Renal cortex interstitium (tissue), 15 donors: ENCODE data around the gene TNFAIP8L2. TPM values are rescaled to one million over a fixed set of nuclear protein-coding genes. Genes with fewer than 3 reads are reported as not detected.

Experiments
- DNase-seq, 11 donors: peaks; one replicate each; pipeline ENCODE4 v3.0.0-alpha.2; 2013; ENCODE audit warnings: low read depth in 9 of 11, low spot score in 4 of 11; ENCODE audit errors: extremely low read depth in 1 of 11
- long read RNA-seq, 16 experiments: transcript quantifications; one replicate each; lab custom pipeline, GENCODE V29; 2026
- polyA plus RNA-seq, 3 donors: library from polyadenylated mRNA; unstranded; fragments of 120-200 nt; gene quantifications; one replicate each; pipeline ENCODE4 v1.2.1, GENCODE V29; 2013; ENCODE audit not compliant: insufficient read length in 3 of 3

The TNFAIP8L2 gene
- 1 to 10 TPM; 1.0 to 1.5 (median 1.3) TPM for polyA plus RNA-seq
- long read RNA-seq, donor 1: 0 reads
- long read RNA-seq, donor 2: 0 reads
- long read RNA-seq, donor 3, partial matches to known transcripts: 0 of 2 reads
- long read RNA-seq, donor 3, other reads (novel, unspliced or antisense): 0 of 2 reads
- long read RNA-seq, donor 4: 0 reads
- long read RNA-seq, donor 5: 0 reads
- long read RNA-seq, donor 6, partial matches to known transcripts: 0 of 1 reads
- long read RNA-seq, donor 6, other reads (novel, unspliced or antisense): 0 of 1 reads
- long read RNA-seq, donor 7: 0 reads
- long read RNA-seq, donor 8, partial matches to known transcripts: 0 of 1 reads
- long read RNA-seq, donor 8, other reads (novel, unspliced or antisense): 0 of 1 reads
- long read RNA-seq, donor 9, partial matches to known transcripts: 15 of 15 reads
- long read RNA-seq, donor 9, other reads (novel, unspliced or antisense): 0 of 15 reads
- long read RNA-seq, donor 10: 0 reads
- long read RNA-seq, donor 11: 0 reads
- long read RNA-seq, donor 12, partial matches to known transcripts: 0 of 1 reads
- long read RNA-seq, donor 12, other reads (novel, unspliced or antisense): 0 of 1 reads
- long read RNA-seq, donor 13: 0 reads
- long read RNA-seq, donor 14: 0 reads
- long read RNA-seq, donor 15: 0 reads
- long read RNA-seq, donor 16, partial matches to known transcripts: 0 of 1 reads
- long read RNA-seq, donor 16, other reads (novel, unspliced or antisense): 0 of 1 reads

DNA sequence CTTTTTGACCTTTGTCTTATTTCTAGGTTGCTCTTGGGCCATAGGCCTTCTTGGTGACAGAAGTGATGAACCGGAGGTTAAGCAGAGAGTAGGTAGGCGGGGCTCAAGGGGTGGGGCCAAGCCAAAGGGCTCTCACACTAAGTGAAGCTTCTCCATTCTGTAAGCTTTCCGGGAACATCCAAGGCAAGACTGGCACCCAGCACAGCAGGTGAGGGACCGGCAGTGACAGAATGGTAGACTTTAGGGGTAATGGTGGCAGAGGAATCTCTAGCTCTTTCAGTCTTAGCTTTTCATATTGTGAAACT lies at the start of gene TNFAIP8L2:
TSS of gene TNFAIP8L2 (plus strand) at position 135 of the 305 bp plus-strand sequence. CDS start 2,049 bp downstream, outside the sequence.
- DNase-seq: no peak

DNA sequence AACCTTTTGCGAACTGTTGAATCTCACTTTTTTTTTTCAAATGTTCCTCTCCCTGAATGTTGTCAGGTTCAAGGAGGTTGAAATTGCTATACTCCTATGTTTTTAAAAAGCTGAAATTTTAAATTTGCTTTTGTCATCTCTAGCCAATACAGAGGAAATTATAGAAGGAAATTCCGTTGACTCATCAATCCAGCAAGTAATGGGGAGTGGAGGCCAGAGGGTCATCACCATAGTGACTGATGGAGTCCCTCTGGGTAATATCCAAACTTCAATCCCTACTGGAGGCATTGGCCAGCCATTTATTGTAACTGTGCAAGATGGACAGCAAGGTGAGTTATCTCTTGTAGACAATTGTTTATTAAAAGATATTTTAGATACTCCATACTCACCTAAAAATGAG lies 49.6 kb upstream of the TNFAIP8L2 start:
- no peak for DNase-seq

DNA sequence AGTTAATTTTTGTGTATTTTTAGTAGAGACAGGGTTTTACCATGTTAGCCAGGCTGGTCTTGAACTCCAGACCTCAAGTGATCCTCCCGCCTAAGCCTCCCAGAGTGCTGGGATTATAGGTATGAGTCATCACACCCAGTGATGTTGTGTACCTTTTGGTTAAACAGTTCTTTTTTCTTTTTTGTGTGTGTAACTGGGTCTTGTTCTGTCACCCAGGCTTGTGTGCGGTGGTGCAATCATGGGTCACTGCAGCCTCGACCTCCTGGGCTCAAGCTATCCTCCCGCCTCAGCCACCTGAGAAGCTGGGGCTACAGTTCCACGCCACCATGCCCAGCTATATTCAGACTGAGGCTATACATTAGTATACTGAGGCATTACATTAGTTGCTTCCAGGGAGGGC lies 48.1 kb upstream of the TNFAIP8L2 start:
- no peak for DNase-seq

DNA sequence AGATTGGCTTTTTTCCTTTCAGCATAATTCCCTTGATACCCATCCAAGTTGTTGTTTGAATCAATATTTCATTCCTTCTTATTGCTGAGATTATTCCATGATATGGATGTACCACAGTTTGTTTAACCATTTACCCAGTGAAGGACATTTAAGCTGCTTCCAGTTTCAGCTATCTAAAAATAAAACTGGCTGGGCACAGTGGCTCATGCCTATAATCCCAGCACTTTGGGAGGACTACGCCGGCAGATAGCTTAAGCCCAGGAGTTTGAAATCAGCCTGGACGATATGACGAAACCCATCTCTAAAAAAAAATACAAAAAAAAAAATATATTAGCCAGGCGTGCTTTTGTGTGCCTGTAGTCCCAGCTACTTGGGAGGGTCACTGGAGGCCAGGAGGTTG lies 42.6 kb upstream of the TNFAIP8L2 start:
- DNase-seq: no peak

DNA sequence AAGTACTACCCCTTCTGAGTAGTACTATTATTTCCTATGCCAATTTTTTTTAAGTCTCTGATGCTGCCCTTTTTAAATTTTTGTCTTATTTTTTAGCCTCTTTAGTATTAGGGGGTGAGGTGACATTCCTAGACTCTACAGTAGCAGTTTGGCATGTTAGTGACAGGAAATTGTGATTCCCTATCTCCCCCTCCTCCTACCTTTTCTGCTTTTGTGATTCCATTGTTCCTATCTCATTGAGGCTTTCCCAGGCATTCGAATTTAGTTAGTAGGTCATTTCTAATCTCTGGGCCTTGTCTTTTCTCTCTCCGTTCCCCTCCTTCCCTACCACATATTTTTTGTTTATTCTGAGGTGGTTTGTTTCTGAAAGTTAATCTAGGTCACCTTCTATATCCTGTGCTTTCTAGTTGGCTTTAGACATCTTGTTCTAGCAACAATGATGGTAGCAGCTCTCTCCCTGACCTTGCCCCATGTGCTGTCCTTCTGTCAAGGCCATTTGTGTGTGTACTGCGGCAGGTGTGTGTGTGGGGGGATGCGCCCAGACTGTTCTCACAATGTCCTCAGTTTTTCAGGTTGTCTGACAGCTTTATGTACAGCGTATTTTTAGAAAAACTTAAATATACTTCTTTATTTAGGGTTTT lies 31.6 kb upstream of the TNFAIP8L2 start:
- no peak for DNase-seq

DNA sequence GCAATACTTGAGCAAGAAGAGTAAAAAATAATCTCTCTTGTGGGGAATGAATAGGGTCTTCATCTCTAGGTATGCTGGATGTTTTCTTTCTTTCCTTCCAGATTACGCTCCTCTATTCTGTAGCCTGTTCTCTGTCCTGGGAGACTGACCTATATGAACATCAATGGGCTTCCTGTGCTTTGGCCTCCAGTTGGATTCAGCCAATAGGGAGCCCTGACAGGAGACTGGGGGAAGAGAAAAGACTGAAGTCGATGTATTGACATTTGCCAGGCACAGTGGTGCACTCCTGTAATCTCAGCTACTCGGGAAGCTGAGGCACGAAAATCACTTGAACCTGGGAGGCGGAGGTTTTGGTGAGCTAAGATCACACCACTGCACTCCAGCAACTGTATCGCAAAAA lies 27.6 kb upstream of the TNFAIP8L2 start:
- DNase-seq: no peak

DNA sequence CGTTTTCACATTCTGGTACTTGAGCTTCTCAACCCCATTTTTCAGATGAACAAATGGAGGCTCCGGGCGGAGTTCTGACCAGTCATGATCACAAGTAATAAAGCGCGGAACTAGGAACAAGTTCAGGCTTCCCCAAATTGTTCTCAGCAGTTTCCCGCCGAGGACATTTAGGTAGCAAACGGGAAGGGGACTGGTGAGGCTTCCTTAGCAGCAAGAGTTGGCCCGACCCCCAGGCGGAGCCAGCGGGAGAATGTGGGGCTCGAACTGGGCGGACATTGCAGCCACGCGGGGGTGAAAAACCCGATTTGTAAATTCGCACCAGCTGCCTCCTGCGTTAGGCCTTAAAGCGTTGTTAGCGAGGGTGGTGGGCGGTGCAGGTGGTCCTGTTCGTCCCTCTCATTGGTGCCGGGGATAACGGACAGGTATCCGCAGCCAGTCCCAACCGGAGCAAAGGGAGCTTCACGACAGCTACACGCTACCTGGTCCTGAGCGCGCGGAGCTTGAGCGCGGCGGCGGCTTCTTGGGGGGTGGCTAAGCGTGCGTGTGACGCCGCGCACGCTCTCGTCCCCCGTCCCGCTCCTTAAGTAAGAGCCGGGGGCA lies 25.4 kb upstream of the TNFAIP8L2 start:
- peak in 10 of 11 donors; percentile 77 to 94 (median 87) for DNase-seq

DNA sequence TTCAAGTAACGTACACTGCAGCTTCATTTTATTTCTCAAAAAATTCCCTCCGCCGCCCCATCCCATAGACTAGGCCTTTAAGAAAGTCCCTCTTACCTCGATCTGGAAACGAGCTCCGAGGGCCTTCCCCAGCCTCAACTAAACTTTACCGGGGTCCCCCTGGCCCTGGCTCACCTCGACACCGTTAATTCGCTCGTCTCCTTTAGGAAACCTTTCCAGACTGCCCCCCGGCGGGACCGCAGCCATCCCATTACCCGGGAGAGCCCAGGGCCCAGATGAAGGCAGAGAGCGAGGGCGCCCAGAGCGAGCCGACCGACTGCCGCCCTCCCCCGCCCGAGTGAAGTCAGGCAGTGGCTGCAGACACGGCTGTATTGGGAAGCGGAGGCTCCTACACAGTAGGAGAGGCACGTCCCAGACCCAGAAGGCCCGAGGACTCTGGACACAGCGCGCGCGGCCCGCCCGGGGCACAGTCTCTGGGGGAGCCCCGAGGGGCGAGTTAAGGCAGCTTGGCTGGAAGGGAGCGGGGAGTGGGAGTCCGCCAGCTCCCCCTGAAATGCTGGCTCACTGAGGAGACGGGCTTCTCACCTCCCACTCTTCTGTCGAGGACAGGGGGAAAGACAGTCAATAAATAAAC lies 24.6 kb upstream of the TNFAIP8L2 start:
- peak in 2 of 11 donors; percentile 27 to 36 for DNase-seq

DNA sequence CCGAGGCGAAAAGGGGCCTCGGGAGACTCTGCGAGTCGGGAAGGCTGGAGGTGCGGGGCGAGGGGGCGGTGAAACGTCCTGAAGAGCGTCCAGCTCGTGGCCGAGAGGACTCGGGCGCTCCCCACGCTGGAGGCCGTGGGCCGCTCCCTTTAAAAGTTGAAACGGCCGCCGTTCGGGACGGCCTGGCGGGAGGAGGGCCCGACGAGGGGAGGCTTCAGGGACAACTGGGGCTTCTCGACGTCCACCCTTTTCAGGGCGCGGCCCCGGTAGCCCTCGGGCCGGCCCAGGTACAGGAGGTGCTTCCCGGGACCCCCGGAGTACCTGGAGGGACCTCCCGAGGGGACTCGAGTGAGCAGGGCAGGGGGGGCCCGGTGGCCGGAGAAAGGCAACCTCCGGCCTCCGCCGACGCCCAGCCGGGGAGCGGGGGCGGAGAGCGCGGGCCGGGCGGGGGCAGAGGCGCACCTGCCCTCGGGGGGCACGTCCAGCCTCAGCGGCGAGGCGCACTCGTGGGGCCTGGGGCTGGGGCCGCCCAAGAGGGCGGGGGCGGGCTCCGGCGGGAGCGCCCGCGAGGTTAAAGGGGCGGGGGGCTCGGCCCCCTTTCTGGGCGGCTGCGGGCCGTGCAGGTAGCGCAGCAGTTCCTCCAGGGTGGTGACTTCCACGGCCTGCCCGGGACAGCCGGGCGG lies 24.0 kb upstream of the TNFAIP8L2 start:
- DNase-seq: no peak

DNA sequence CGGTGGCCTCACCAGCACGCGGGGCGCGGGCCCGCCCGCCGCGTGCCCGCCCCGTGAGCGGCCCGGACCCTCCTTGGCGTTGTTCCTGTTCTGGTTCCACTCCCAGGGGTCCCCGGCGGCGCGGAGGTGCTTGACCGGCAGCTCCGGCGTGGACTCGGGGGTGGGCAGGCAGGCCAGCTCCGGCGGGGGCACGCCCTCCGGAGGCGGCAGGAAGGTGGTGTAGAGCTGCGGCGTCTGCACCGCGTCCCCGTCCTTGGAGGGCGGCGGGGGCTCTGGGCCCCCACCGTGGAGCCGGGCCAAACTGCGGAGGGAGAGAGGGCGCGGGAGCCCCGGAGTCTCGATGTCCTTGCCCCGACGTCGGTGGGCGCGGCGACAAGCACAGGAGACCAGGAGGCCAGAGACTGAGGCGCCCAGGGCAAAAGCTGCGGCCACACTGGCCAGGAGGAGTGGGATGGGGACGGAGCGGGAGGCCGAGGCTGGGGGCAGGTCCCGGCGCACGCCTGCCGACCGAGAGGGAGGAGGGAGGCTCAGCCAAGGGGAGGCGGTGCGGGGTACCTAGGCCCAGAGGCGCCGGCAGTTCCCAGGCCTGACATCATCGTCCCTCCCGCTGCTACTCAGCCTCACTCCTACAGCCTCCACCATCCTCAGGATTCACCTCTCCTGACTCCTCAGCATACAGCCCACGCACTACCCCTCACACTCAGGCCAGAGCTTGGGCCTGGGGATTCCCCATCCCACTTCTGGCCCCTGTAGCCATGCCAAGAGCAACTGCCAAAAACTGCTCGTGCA lies 23.2 kb upstream of the TNFAIP8L2 start:
- no peak for DNase-seq

DNA sequence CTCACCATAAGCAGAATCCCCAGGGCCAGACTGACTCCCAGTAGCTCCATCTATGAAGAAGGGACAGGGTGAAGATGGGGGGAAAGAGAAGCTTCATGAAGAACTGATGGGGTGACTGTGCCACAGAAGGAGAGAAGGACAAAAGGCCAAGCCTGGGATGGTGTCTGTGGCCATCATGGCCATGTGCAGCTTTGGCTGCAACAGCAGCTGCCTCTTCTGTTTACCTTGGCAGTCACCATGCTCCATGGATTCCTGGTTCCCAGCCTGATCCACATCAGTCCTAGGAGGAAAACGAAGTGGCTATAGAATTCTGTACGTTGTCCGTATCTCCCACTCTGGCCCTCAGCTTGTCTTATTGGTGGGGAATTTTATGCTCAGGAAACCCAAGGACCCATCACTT lies 22.1 kb upstream of the TNFAIP8L2 start:
- DNase-seq: no peak

DNA sequence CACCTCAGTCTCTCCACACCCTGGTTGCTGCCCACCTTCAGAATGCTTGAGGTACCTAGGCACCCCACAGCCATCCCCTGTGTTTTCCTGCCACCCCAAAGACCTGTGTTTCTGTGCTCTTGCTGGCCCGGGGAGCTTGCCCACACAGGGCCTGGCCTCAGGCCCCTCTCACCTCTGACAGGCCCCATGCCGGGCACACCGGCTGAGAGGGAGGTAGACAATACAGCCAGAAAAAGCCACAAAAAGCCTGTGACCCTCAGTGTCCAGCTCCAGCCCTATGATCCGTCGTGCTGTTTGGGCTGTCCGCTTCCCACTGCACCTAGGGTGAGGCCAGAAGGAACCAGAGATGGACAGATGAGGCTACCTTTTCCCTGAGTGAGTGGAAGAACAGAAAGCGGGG lies 21.5 kb upstream of the TNFAIP8L2 start:
- no peak for DNase-seq

DNA sequence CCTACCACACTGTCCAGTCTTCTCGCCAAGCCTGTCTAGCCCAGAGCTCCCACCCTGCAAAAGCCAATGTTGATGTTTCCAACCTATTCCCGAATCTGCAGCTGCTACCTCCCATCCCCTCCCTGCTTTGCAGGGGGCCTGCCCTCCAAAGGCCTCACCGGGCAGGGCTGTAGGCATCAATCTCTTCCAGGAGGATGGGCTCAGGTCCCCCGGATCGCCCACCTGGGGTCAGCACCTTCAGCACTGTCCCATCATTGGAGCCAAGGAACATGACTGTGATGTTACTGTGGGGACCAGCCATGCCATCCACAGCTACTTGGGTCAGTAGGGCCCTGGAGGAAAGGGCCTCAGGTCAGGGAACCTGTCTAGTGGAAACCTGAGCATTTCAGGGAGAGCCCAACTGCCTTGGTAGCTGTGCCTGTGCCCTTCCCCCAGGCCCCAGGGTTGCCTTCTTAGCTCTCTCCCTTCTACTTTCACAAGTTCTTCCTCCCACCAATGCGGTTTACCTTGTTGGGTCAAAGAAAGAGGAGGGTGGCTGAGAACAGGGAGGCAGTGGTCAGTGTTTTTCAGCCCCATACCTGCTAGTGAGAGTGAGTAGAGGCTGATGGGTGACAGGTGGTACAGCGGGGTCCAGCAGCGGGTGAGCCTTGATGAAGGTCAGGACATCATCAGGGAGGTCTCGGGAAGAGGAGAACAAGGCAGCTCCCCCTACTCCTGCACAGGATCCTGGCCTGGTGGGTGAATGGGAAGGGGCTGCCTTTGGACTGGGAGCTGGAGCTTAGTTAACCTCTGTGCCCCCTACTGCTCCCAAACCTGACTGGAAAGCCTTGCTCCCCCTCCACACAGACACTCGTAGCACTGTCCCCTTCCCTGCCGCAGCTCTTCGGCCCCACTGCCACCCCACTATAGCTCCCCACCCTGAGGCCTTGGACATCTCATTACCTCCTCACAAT lies 20.7 kb upstream of the TNFAIP8L2 start:
- DNase-seq: no peak

DNA sequence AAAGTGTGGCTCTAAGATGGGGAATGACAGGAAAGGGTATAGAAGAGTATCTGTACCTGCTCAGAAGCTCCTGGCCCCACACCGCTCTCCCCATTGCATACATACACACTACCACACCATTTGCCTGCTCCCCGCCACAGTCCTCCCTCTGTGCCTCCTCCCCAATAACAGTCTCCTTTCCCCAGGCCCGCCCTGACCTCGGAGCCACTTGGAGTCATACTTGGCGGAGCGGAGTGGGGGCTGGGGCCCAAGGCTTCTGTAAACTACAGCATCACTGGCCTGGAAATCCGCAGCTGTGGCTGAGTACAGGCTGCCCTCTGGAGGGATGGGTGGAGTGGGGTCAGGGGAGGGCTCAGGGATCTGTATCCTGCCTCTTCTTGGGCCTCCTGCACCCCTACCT lies 18.7 kb upstream of the TNFAIP8L2 start:
- DNase-seq: no peak

DNA sequence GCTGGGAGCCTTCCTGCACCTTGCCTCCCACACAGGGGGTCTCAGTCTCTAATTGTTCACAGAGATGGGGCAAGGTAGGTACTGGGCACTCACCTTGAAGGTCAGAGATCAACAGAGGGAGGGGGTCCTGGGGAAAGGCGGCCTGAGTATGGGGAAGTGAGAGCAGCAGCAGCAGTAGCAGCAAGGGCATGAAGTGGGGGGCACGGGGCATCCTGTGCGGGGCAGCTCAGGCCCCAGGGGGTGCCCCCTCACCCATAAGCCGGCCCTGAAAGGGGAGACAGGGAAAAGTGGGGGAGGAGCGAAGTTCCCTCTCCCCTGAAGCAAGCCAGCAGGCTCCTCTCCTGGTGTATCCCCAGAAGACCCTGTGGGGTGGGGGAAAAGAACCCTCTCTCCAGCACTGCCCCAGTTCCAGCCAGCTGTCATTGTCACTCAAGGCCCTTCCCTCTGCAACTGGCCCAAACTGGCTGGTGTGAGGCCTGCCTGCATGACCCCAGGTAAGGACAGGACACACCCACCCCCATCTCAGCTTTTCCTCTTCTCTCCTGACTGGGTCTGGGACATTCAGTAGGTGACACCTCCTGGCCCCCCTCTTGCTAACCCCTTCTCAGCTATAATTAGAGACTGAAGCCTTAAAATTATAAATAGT lies 13.9 kb upstream of the TNFAIP8L2 start:
- no peak for DNase-seq

DNA sequence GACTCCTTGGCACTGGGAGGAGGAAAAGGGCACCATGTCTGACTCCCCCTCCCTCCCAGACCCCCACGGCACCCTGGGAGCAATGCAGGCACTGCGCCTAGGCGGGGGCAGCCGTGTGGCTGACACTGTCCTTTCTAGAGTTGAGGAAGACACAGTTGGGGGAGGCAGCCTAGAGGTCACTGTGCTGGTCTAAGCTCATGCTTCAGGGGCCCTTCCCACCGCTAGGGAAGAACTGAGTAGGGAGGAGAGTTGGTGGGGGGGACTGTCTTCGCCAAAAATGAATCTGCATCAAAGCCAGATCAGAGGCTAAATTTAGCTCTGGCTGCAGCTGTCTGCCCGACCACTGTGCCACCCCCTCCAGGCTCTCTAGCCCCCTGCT lies 13.4 kb upstream of the TNFAIP8L2 start:
- DNase-seq: no peak
